Measurements from ENCODE around the gene FRMD4A. TPM values are rescaled to one million over a fixed set of nuclear protein-coding genes. Genes with fewer than 3 reads are reported as not detected.

The FRMD4A gene
- total and polyA plus RNA-seq, 2 of the 4 experiments (the other 2 are of a cell fraction): 30.3 to 68.8 TPM

GRCh38 chr10:14299556-14299955 lies 31.2 kb downstream of the FRMD4A start:
- H2BK120ac ChIP-seq (ENCODE audit: low read depth, low read length): no peak overlapping the region
- DNase-seq (no peak), ATAC-seq (ENCODE audit: low read depth) (no peak)
- no peak overlapping the region for H3K56ac ChIP-seq (ENCODE audit: extremely low read depth, insufficient read depth, low read length)
- intact Hi-C loops (cut with micrococcal nuclease) (no loop called here), dilution Hi-C loops (cut with HindIII; ENCODE audit: low sequenced_read_pairs, unreplicated experiment) (no loop called here), in situ Hi-C loops (cut with MboI; ENCODE audit: low sequenced_read_pairs) (no loop called here)
- no peak overlapping the region for H3K9ac ChIP-seq (ENCODE audit: low read depth, low read length)
- no peak overlapping the region for H2BK15ac ChIP-seq (ENCODE audit: low read depth, low read length)
- H2BK20ac ChIP-seq (ENCODE audit: low read depth, low read length): no peak overlapping the region
- H3K9me3 ChIP-seq (ENCODE audit: control insufficient read depth, insufficient read depth, low read length): no peaks in the 10 kb centered on the region
- H2BK5ac ChIP-seq (ENCODE audit: low read depth, low read length, poor library complexity, severe bottlenecking): no peak overlapping the region
- ChIA-PET CTCF (interaction anchor here (0.7 kb wide), 1 partner anchor 21 kb away, joined by 3 read pairs; no protein-coding TSS in a partner anchor), POLR2A (ENCODE audit: unreplicated experiment) (no interaction called here)
- H3K9me1 ChIP-seq (ENCODE audit: insufficient read depth, low read length): peaks cover 4% of the 10 kb centered on the region; the same call in 1 of the 2 replicates
- WGBS, 2 experiments (ENCODE audit: extremely low coverage in 2 of 2, insufficient read length in 1 of 2): no CpG with 5 or more reads among the region's 3 CpGs
- no peak overlapping the region for H2AFZ ChIP-seq (replicated peaks; ENCODE audit: low read length, poor library complexity)
- no peak overlapping the region for H3K4me2 ChIP-seq (ENCODE audit: low read depth, low read length)
- no peak overlapping the region for H4K8ac ChIP-seq (ENCODE audit: low read depth in 2 of 2, low read length in 2 of 2)
- H3K79me1 ChIP-seq (ENCODE audit: low read depth in 1 of 2, low read length in 2 of 2): no peaks in the 10 kb centered on the region
- H4K20me1 ChIP-seq (ENCODE audit: insufficient read depth, low read length): no peaks in the 10 kb centered on the region
- H3K36me3 ChIP-seq (ENCODE audit: control insufficient read depth, insufficient read depth, low read length): no peaks in the 10 kb centered on the region
- no peak overlapping the region for H4K5ac ChIP-seq (ENCODE audit: low read depth, low read length)
- TF ChIP-seq ELK1 (IDR thresholded peaks at IDR 0.05; ENCODE audit: borderline replicate concordance, low read depth, low read length) (no peak), MXI1 (IDR thresholded peaks at IDR 0.05; ENCODE audit: borderline replicate concordance, low read depth, low read length) (no peak)
- TF ChIP-seq, protein P1, sequence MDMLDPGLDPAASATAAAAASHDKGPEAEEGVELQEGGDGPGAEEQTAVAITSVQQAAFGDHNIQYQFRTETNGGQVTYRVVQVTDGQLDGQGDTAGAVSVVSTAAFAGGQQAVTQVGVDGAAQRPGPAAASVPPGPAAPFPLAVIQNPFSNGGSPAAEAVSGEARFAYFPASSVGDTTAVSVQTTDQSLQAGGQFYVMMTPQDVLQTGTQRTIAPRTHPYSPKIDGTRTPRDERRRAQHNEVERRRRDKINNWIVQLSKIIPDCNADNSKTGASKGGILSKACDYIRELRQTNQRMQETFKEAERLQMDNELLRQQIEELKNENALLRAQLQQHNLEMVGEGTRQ (IDR thresholded peaks at IDR 0.05; ENCODE audit: low read depth, low read length): no peak
- H2AK9ac ChIP-seq (replicated peaks; ENCODE audit: low read depth, low read length, poor library complexity): no peak overlapping the region
- H3K14ac ChIP-seq (replicated peaks; ENCODE audit: low read depth, low read length): no peak overlapping the region
- no peak overlapping the region for H3K4me3 ChIP-seq (ENCODE audit: insufficient read depth, low read depth, low read length)
- H3K4me1 ChIP-seq (ENCODE audit: control insufficient read depth, insufficient read depth, low read length): no peaks in the 10 kb centered on the region; the same call in 1 of the 2 replicates
- H4K91ac ChIP-seq (ENCODE audit: insufficient read depth, low read depth, low read length): no peak overlapping the region
- H3K23ac ChIP-seq (ENCODE audit: low read depth, low read length): no peak overlapping the region
- peaks cover 75% of the 10 kb centered on the region for H3K27me3 ChIP-seq (ENCODE audit: control insufficient read depth, insufficient read depth, low read length)
- H2AK5ac ChIP-seq (ENCODE audit: low read depth, low read length): no peak overlapping the region
- no peak overlapping the region for H3K27ac ChIP-seq (ENCODE audit: insufficient read depth, low read length)
- no TSS peak for BruUV-seq (replicated peaks)
- no peak overlapping the region for H3K18ac ChIP-seq (ENCODE audit: low read depth, low read length)
- no peak overlapping the region for H3K4ac ChIP-seq (ENCODE audit: low read depth, low read length)

Measured in IMR-90 (cell line).